SU-DHL-6 (cell line): Measurements from ENCODE around the gene ZNF831.

Experiments
- H2AFZ ChIP-seq: fragments of 200-600 bp; sonication (generic); 2 replicates; pipeline ENCODE4 v1.6.1; 2014; ENCODE audit warnings: low read depth, mild to moderate bottlenecking, moderate library complexity, mixed read lengths, antibody characterized with exemption, low read length; ENCODE audit not compliant: severe bottlenecking
- H3F3A ChIP-seq: fragments of 200-600 bp; shearing (Covaris generic); 2 replicates; pipeline ENCODE4 v1.6.0; 2016; ENCODE audit warnings: antibody characterized with exemption, mild to moderate bottlenecking; ENCODE audit not compliant: insufficient read depth
- H3K27ac ChIP-seq: fragments of 200-600 bp; sonication (generic); 2 replicates; pipeline ENCODE4 v1.5.1; 2016; ENCODE audit warnings: low read depth, mild to moderate bottlenecking, low read length, moderate library complexity, mixed read lengths
- H3K27me3 ChIP-seq: fragments of 200-600 bp; sonication (generic), shearing (Covaris generic); 2 replicates; pipeline ENCODE4 v1.6.0; 2014; ENCODE audit warnings: mild to moderate bottlenecking, low read length
- H3K36me3 ChIP-seq: fragments of 200-600 bp; sonication (generic); 2 replicates; pipeline ENCODE4 v1.6.1; 2014; ENCODE audit warnings: mild to moderate bottlenecking, low read length, mixed read lengths
- H3K4me2 ChIP-seq: fragments of 300-600, 200-600 bp; shearing (Covaris generic), sonication (generic); 2 replicates; pipeline ENCODE4 v1.6.0; 2014; ENCODE audit warnings: low read length, low read depth, mild to moderate bottlenecking; ENCODE audit not compliant: poor library complexity, severe bottlenecking
- H3K4me3 ChIP-seq: fragments of 200-600 bp; sonication (generic); 2 replicates; pipeline ENCODE4 v1.5.1; 2014; ENCODE audit warnings: antibody characterized with exemption, low read length, mild to moderate bottlenecking, mixed read lengths; ENCODE audit not compliant: insufficient read depth, poor library complexity, severe bottlenecking
- H3K79me2 ChIP-seq: fragments of 200-600 bp; sonication (generic); 2 replicates; pipeline ENCODE4 v1.6.1; 2014; ENCODE audit warnings: mild to moderate bottlenecking, low read length, moderate library complexity; ENCODE audit not compliant: insufficient read depth
- H3K9ac ChIP-seq: fragments of 200-600 bp; sonication (generic); 2 replicates; pipeline ENCODE4 v1.7.0; 2014; ENCODE audit warnings: mild to moderate bottlenecking, low read length
- H3K9me2 ChIP-seq: fragments of 200-600 bp; sonication (generic); replicated peaks from 2 replicates; pipeline ENCODE4 v1.6.1; 2014; ENCODE audit warnings: low read length; ENCODE audit not compliant: insufficient read depth
- H3K9me3 ChIP-seq: fragments of 200-600 bp; sonication (generic); 2 replicates; pipeline ENCODE4 v1.6.1; 2014; ENCODE audit warnings: low read length, mixed read lengths; ENCODE audit not compliant: insufficient read depth
- H4K20me1 ChIP-seq: fragments of 200-600 bp; sonication (generic); 2 replicates; pipeline ENCODE4 v1.6.1; 2014; ENCODE audit warnings: low read depth, mild to moderate bottlenecking, antibody characterized with exemption, low read length, moderate library complexity, mixed read lengths
- CTCF ChIP-seq: fragments of 200-600 bp; sonication (generic); IDR thresholded peaks from one replicate; pipeline ENCODE4 v1.5.1; 2017; ENCODE audit warnings: antibody characterized with exemption, mild to moderate bottlenecking, low read length, moderate library complexity; ENCODE audit not compliant: insufficient read depth, poor library complexity, severe bottlenecking
- EZH2phosphoT487 ChIP-seq: fragments of 200-600 bp; sonication (generic), shearing (Covaris generic); conservative IDR thresholded peaks from 2 replicates; pipeline ENCODE4 v1.6.1; 2018; ENCODE audit warnings: mild to moderate bottlenecking, antibody characterized with exemption, low read length, moderate library complexity, mixed read lengths

ZNF831 gene

DNA sequence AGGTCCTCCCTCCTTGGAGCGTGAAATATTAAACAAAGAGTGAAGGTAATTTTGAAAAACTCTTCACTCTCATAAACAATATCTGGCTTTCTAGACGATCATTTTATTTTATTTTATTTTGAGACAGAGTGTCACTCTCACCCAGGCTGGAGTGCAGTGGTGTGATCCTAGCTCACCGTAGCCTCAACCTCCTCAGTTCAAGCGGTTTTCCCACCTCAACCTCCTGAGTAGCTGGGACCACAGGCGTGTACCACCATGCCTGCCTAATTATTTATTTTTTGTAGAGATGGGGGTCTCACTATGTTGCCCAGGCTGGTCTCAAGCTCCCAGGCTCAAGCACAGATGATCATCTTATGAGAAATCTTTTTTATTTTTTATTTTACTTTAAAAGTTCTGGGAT, 16.4 kb downstream of the ZNF831 start:
- Histone ChIP-seq H3K9me3 (no peaks in the 10 kb centered on the region), H3F3A (no peaks in the 10 kb centered on the region), H3K27me3 (no peaks in the 10 kb centered on the region), H3K79me2 (no peaks in the 10 kb centered on the region), H3K9ac (no peak overlapping the region), H3K27ac (no peak overlapping the region), H4K20me1 (no peaks in the 10 kb centered on the region), H3K4me2 (no peak overlapping the region), H3K36me3 (no peaks in the 10 kb centered on the region), H3K4me3 (no peak overlapping the region), H3K9me2 (no peaks in the 10 kb centered on the region), H2AFZ (no peak overlapping the region)
- no peak for TF ChIP-seq CTCF
- TF ChIP-seq EZH2phosphoT487: no peak

DNA sequence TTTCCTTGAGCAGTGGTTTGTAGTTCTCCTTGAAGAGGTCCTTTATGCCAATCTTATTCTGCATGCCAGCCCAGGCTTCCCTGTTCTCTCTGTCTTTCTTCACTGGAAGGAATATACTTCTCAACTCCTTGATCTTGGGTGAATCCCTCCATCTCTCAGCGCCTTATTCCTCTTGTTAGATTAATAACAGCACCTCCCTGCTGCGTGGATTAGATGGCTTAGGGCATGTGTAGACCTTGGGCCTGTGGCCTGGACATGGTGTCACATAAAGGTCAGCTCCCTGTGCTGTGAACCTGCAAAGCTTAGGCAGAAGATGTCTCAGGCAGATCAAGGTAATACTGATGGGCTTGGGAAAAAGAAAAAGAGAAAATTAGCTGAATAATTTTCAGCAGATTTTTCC, 18.3 kb downstream of the ZNF831 start:
- no peak overlapping the region for H3K27ac ChIP-seq
- H3K4me2 ChIP-seq: no peak overlapping the region

DNA sequence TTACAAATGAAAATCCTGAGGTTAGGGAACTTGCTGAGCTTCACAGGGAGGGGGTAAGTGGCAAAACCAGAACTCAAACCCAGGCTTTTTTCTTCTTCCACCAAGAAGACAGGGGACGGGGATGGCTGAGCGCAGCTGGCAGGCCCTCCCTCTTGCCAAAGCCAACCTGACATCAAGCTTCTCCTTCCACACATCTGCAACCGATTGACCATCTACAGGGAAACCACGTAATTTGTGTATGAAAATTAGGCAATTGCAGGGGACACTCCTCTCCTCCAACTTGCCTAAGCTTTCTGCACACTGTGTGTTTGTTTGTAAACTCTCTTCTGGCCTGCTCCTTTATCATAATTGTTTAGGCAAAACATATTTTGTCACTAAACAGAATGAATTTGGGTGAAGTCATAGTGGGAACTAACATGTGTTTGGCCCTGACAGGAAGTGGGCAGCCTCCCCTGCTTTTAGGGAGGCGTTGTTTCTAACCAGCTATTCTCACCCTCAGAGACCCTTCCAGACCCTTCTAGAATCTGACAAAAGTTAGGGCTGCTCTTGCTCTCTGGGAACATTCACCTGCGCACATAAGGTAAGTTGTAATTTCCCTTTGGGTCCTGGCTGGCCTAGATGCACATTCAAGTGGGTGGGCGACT, 18.9 kb downstream of the ZNF831 start:
- Histone ChIP-seq H3K4me2 (no peak overlapping the region), H2AFZ (no peak overlapping the region)

More for the DNA sequence above, 18.3 kb downstream of the ZNF831 start:
- no peaks in the 10 kb centered on the region for H4K20me1 ChIP-seq
- no peaks in the 10 kb centered on the region for H3K36me3 ChIP-seq
- H2AFZ ChIP-seq: no peak overlapping the region
- no peaks in the 10 kb centered on the region for H3K79me2 ChIP-seq
- no peaks in the 10 kb centered on the region for H3K9me2 ChIP-seq
- H3K9ac ChIP-seq: no peak overlapping the region
- no peaks in the 10 kb centered on the region for H3F3A ChIP-seq
- H3K4me3 ChIP-seq: no peak overlapping the region
- no peaks in the 10 kb centered on the region for H3K9me3 ChIP-seq
- no peaks in the 10 kb centered on the region for H3K27me3 ChIP-seq
- TF ChIP-seq EZH2phosphoT487 (no peak), CTCF (no peak)

More for the DNA sequence above, 18.9 kb downstream of the ZNF831 start:
- Histone ChIP-seq H3K27me3 (no peaks in the 10 kb centered on the region), H3K9me2 (no peaks in the 10 kb centered on the region), H4K20me1 (no peaks in the 10 kb centered on the region), H3K9ac (no peak overlapping the region), H3F3A (no peaks in the 10 kb centered on the region), H3K9me3 (no peaks in the 10 kb centered on the region), H3K4me3 (no peak overlapping the region), H3K36me3 (no peaks in the 10 kb centered on the region), H3K27ac (no peak overlapping the region), H3K79me2 (no peaks in the 10 kb centered on the region)
- TF ChIP-seq CTCF (no peak), EZH2phosphoT487 (no peak)
